Left lung (tissue), 8 donors: ENCODE results near the gene SOCS2. TPM values are rescaled to one million over a fixed set of nuclear protein-coding genes. Genes with fewer than 3 reads are reported as not detected.

Experiments used
- polyA plus RNA-seq, 6 donors: library from polyadenylated mRNA; unstranded; fragments of 120-200 nt; gene quantifications; one replicate each; pipeline ENCODE4 v1.2.1, GENCODE V29; 2013; ENCODE audit not compliant: insufficient read length in 6 of 6
- total RNA-seq, 2 donors: library from RNA; stranded (reverse); fragmentation: NEBNext Ultra II Directional; extraction: Animal tissue kit (Norgen Biotek cat#: 25700); gene quantifications; one replicate each; pipeline ENCODE4 v1.2.1, GENCODE V29; 2021
- donor health status: DM: no; HTN: yes; CAD: no.
- donor health status: DM: no; HTN: no; CAD: no.

SOCS2 gene
- total and polyA plus RNA-seq, 8 donors: 15.7 to 40.5 (median 31.0) TPM

Other genes with a start within 250 kb of the SOCS2 start
- gene NUDT4, start 194.8 kb upstream of the SOCS2 start, total RNA-seq: 10 to 100 TPM; 46.6 to 48.0 TPM
- gene NUDT4, start 194.8 kb upstream of the SOCS2 start, polyA plus RNA-seq: 100 to 1,000 TPM in 5 of 6 donors, 10 to 100 TPM in 1; 94.4 to 126 (median 121) TPM
- gene UBE2N, start 130.7 kb upstream of the SOCS2 start, total RNA-seq: 10 to 100 TPM; 82.2 to 99.0 TPM
- gene UBE2N, start 130.7 kb upstream of the SOCS2 start, polyA plus RNA-seq: 100 to 1,000 TPM; 128 to 154 (median 143) TPM
- gene MRPL42, start 105.2 kb upstream of the SOCS2 start, total RNA-seq: 10 to 100 TPM; 59.9 to 65.6 TPM
- 10 to 100 TPM; 53.2 to 70.8 (median 62.6) TPM for gene MRPL42, start 105.2 kb upstream of the SOCS2 start, polyA plus RNA-seq
- gene CRADD, start 104.7 kb downstream of the SOCS2 start, total RNA-seq: 10 to 100 TPM; 13.0 to 21.4 TPM
- 10 to 100 TPM in 2 of 6 donors, 1 to 10 TPM in 4; 8.4 to 10.9 (median 9.4) TPM for gene CRADD, start 104.7 kb downstream of the SOCS2 start, polyA plus RNA-seq